Stimulated activated memory B cell treated with anti-CD40 and anti-IgM and Interleukin-4, amounts not matched to agents 10 μg/mL and 1 μg/mL and 100 μg/mL, for 72 hours (primary cell): ENCODE measurements around the gene C16orf74.

Experiments used
- ATAC-seq: fragments of 150-1000 bp; cut with Tn5 transposase; 2 replicates; pipeline ENCODE4 v1.10.0; 2021
- H3K27ac Mint-ChIP-seq: one replicate; pipeline ENCODE4 v1.8.0; 2022; ENCODE audit warnings: mild to moderate bottlenecking, mixed read lengths
- H3K27me3 Mint-ChIP-seq: one replicate; pipeline ENCODE4 v1.8.0; 2022; ENCODE audit warnings: mixed read lengths
- H3K36me3 Mint-ChIP-seq: one replicate; pipeline ENCODE4 v1.8.0; 2022; ENCODE audit warnings: mixed read lengths
- H3K4me1 Mint-ChIP-seq: one replicate; pipeline ENCODE4 v1.8.0; 2022; ENCODE audit warnings: mixed read lengths
- H3K4me3 Mint-ChIP-seq: one replicate; pipeline ENCODE4 v1.8.0; 2022; ENCODE audit warnings: mild to moderate bottlenecking, moderate library complexity, mixed read lengths
- H3K9me3 Mint-ChIP-seq: one replicate; pipeline ENCODE4 v1.8.0; 2022; ENCODE audit warnings: mixed read lengths

Gene C16orf74

DNA sequence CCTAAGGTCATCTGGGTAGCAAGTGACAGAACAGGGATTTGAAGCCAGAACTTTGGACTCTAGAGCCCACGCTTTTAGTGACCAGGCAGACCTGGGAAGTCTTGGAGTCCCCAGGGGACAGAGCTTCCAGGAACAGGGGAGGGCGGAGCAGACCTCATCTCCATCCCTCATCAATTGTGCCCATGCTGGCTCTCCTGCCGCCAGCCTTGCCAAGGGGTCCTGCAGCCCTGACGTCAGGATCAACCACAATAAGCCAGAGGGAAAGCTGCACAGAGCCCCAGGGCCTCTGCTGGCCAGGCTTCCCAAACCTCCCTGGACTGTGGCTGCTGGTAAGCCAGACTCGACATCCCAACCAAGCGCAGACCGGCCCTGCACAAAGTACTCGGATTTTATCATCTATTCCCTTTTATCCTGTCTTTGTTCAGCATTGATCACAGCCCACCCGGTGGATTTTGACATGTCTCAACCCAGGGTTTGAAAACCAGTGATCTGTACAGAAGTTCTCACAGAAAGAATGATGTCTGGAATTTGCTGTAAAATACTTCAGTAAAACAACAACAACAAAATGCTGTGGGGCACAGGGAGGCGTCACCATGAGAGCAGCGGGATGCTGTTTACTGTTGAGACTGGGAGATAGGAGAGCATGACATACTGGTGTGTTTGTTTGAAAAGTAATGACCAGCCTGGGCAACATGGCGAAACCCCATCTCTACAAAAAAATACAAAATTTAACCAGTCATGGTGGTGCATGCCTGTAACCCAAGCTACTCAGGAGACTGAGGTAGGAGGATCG is 11.8 kb downstream of the C16orf74 start:
- Mint-ChIP-seq H3K36me3 (no peaks in the 10 kb centered on the region), H3K4me1 (peaks cover 30% of the 10 kb centered on the region), H3K27ac (no peak overlapping the region), H3K27me3 (no peaks in the 10 kb centered on the region), H3K4me3 (no peak overlapping the region), H3K9me3 (no peaks in the 10 kb centered on the region)
- no peak for ATAC-seq

GRCh38 chr16:85736921-85737320 is 14.0 kb downstream of the C16orf74 start:
- peaks cover 35% of the 10 kb centered on the region for H3K4me1 Mint-ChIP-seq
- H3K36me3 Mint-ChIP-seq: no peaks in the 10 kb centered on the region
- ATAC-seq: no peak
- H3K27ac Mint-ChIP-seq: no peak overlapping the region
- no peak overlapping the region for H3K4me3 Mint-ChIP-seq
- no peaks in the 10 kb centered on the region for H3K9me3 Mint-ChIP-seq
- no peaks in the 10 kb centered on the region for H3K27me3 Mint-ChIP-seq

DNA sequence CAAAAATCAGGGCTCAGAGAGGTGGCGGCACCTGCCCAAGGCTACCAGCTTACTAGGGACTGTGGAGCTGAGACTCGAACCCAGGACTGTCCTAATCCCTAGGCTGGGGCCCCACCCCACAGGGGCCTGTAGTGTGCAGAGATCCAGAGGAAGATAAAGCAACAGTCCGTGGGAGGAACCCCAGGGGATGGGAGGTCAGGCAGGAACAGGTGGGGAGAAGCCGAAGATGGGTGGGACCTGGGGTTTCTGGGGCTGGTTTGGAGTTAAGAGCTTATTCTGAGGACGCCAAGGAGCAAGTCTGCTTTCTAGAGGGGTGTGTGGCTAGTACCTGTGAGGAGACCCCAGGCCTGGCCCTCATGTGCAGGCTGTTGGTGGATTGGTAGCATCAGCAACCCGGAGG is 14.9 kb downstream of the C16orf74 start:
- no peak for ATAC-seq
- Mint-ChIP-seq H3K27me3 (no peaks in the 10 kb centered on the region), H3K27ac (peak overlapping the region; percentile 46), H3K9me3 (no peaks in the 10 kb centered on the region), H3K4me3 (peak overlapping the region; percentile 49), H3K36me3 (no peaks in the 10 kb centered on the region), H3K4me1 (peaks cover 35% of the 10 kb centered on the region)

- H3K4me3 Mint-ChIP-seq: peak overlapping the region; percentile 49
- peaks cover 41% of the 10 kb centered on the region for H3K4me1 Mint-ChIP-seq
- no peaks in the 10 kb centered on the region for H3K9me3 Mint-ChIP-seq
- peak; percentile 93 for ATAC-seq
- H3K27ac Mint-ChIP-seq: peak overlapping the region; percentile 46
- H3K27me3 Mint-ChIP-seq: no peaks in the 10 kb centered on the region
- no peaks in the 10 kb centered on the region for H3K36me3 Mint-ChIP-seq
Measured at GRCh38 chr16:85735225-85735635, 15.7 kb downstream of the C16orf74 start.

DNA sequence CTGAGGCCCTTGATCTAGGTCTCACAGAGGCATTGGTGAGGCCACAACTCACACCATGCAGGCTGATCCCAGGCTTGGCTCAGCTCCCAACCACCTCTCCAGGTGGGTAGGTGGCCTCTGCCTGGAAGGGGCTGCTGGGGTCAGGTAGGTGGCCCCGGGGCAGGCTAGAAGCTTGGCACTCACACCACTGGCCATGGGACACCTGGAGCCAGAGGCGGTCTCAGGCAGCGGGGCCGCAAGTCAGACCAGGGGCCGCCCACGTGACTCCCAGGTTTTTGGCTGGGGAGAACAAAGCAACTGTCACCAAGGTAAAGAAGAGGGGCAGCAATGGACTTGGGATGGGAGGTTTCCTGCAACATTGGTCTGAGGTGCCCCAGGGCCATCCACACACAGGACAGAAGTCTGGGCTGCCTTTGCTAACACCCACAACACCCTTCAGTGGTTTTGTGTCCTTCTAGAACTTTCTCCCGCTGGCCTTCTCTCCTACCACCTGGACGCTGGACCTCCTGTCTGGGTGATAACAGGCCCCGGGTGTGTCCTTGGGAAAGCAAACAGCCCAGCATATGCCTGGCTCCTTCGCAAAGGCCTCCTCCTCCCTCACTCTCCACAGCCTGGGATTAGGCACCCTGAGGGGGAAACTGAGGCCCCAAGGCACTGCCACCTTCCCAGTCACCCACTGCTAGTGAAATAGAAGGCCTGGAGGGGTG is 16.4 kb downstream of the C16orf74 start:
- no peaks in the 10 kb centered on the region for H3K27me3 Mint-ChIP-seq
- H3K27ac Mint-ChIP-seq: peak overlapping the region; percentile 46
- H3K36me3 Mint-ChIP-seq: no peaks in the 10 kb centered on the region
- no peaks in the 10 kb centered on the region for H3K9me3 Mint-ChIP-seq
- H3K4me1 Mint-ChIP-seq: peaks cover 45% of the 10 kb centered on the region
- H3K4me3 Mint-ChIP-seq: no peak overlapping the region
- ATAC-seq: no peak

- Mint-ChIP-seq H3K27ac (no peak overlapping the region), H3K4me1 (peaks cover 50% of the 10 kb centered on the region), H3K27me3 (no peaks in the 10 kb centered on the region), H3K36me3 (no peaks in the 10 kb centered on the region), H3K4me3 (no peak overlapping the region), H3K9me3 (no peaks in the 10 kb centered on the region)
- ATAC-seq: no peak
Measured at GRCh38 chr16:85733839-85734170, 17.1 kb downstream of the C16orf74 start.

DNA sequence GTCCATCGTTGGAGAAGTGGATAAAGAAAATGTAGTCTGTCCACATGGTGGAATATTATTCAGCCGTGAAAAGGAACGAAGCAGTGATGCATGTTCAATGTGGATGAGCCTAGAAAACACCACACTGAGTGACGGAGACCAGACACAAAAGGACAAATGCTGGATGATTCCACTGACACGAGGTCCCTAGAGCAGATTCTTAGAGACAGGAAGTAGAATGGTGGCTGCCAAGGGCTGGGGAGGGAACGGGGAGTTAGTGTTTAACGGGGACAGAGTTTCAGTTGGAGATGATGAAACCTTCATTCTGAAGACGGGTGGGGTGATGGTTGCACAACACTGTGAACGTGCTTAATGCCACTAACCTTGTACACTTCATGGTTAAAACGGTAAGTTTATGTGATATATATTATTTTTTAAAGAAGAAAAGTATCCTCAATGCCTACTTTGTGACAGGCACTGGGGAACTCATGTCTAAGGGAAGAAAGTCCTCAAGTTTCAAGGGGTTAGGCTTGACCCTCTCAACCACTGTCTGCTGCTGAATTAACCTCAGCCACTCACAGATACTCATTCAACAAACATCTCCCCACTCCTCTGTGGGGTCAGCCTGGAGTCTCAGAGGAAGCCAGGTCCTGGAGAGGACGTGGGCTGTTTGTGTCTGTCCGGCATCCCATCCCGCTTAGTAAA is 17.6 kb downstream of the C16orf74 start:
- no peaks in the 10 kb centered on the region for H3K36me3 Mint-ChIP-seq
- no peak overlapping the region for H3K4me3 Mint-ChIP-seq
- H3K4me1 Mint-ChIP-seq: peaks cover 50% of the 10 kb centered on the region
- H3K27ac Mint-ChIP-seq: no peak overlapping the region
- no peak for ATAC-seq
- H3K27me3 Mint-ChIP-seq: no peaks in the 10 kb centered on the region
- no peaks in the 10 kb centered on the region for H3K9me3 Mint-ChIP-seq

DNA sequence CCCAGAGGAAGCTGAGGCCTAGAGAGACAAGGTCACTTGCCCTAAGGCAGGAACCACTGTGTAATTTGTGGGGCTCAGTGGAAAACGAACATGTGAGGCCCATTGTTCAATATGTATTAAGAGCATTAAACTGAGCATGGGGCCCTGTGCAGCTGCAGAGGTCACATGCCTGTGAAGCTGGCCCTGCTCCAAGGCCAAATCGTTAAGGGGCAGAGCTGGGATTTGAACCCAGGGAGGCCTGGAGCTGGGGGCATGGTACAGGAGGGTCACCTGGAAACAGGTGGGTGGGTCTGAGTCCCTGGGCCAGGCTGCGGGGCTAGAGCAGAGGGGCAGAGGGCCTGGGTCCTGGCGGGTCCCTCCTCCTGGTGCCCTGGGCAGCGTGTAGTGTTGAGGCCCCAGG is 19.7 kb downstream of the C16orf74 start:
- no peaks in the 10 kb centered on the region for H3K9me3 Mint-ChIP-seq
- H3K27ac Mint-ChIP-seq: peak overlapping the region; percentile 7
- H3K4me3 Mint-ChIP-seq: no peak overlapping the region
- peaks cover 40% of the 10 kb centered on the region for H3K4me1 Mint-ChIP-seq
- peaks cover 9% of the 10 kb centered on the region for H3K36me3 Mint-ChIP-seq
- no peak for ATAC-seq
- no peaks in the 10 kb centered on the region for H3K27me3 Mint-ChIP-seq

DNA sequence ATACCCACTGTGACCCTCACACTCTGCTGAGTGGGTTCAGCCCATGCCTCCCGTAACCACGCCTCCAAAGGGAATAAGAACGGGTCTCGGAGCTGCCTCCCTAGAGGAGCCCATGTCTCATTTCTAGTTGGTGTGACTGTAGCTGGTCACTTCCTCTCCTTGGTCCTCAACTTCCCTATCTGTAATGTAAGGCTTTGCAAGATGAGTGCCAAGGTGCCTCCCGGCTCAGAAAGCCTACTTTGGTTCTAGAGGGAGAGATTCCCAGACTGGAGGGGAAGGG is 20.8 kb downstream of the C16orf74 start:
- Mint-ChIP-seq H3K27me3 (no peaks in the 10 kb centered on the region), H3K4me1 (peaks cover 30% of the 10 kb centered on the region), H3K36me3 (peaks cover 15% of the 10 kb centered on the region), H3K27ac (peak overlapping the region; percentile 7), H3K9me3 (no peaks in the 10 kb centered on the region), H3K4me3 (no peak overlapping the region)
- ATAC-seq: no peak

DNA sequence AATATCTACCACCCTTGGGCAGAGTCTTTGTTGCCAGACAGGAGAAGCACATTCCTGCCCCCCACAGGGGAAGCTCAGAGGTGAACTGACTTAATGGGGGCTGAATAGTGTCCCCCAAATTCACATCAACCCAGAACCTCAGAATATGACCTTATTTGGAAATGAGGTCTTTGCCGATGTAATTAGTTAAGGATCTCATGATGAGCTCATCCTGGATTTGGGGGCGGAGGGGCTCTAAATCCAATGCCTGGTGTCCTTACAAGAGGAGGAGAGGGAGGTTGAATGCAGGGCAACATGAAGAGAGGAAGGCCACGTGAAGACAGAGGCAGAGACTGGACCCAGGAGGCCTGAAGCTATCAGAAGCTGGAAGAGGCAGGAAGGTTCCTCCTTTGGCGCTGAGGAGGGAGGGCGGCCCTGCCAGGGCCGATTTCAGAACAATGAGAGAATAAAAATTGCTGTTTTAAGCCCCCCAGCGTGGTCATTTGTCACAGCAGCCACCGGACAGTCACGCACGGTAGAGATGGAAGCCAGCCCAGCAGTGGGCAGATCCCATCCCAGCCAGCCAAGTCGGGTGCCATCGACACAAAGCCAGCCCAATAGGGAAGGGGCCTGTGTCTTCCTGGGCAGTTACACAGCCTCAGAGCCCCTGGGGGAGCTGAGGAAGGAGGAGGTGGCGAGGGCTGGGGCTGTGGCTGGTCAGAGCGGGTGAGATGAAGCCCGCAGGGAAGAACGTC is 21.3 kb downstream of the C16orf74 start:
- Mint-ChIP-seq H3K27ac (no peak overlapping the region), H3K4me3 (no peak overlapping the region), H3K27me3 (no peaks in the 10 kb centered on the region), H3K9me3 (no peaks in the 10 kb centered on the region), H3K36me3 (peaks cover 15% of the 10 kb centered on the region), H3K4me1 (peaks cover 25% of the 10 kb centered on the region)
- ATAC-seq: no peak

DNA sequence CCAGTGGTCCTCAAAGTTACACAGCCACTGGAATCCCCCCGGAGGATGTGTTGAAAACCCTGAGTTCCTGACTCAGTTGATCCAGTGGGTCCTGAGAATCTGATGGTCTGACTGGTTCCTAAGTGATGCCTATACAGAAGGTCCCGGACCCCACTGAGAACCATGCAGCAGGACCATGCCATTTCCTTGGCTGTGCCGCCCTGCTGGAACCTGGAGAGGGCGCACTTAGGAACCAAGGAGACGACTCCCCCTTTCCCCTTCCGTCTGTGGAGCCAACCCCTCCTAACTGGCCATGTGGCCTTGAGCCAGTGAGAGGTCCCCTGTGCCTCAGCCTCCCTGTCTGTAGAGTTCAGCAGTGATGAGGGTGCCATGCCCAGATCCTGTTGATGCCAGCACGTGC is 22.0 kb downstream of the C16orf74 start:
- H3K36me3 Mint-ChIP-seq: peaks cover 15% of the 10 kb centered on the region
- no peak overlapping the region for H3K4me3 Mint-ChIP-seq
- H3K4me1 Mint-ChIP-seq: peaks cover 17% of the 10 kb centered on the region
- no peaks in the 10 kb centered on the region for H3K9me3 Mint-ChIP-seq
- H3K27ac Mint-ChIP-seq: no peak overlapping the region
- no peak for ATAC-seq
- H3K27me3 Mint-ChIP-seq: no peaks in the 10 kb centered on the region

DNA sequence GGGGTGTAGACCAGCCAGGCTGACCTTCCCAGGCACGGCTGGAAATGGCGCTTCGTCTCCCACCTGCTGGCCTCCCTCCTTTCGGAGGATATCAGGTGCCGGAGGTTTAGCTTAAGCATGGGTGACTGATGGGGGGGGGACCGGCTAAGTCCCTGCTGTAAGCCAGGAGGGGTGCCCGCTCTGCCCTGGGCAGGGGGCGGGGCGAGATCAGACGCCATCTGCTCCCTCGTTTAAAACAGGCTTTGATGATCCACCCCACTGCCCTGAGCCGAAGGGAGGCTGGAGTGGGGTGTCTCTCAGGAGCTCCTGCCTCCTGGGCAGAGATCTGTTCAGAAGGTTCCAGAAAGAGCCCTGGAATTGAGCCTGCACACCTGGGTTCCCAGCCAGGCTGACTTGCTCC is 26.0 kb downstream of the C16orf74 start:
- ATAC-seq: no peak
- Mint-ChIP-seq H3K9me3 (no peaks in the 10 kb centered on the region), H3K27ac (no peak overlapping the region), H3K4me1 (peaks cover 9% of the 10 kb centered on the region), H3K36me3 (peaks cover 15% of the 10 kb centered on the region), H3K4me3 (no peak overlapping the region), H3K27me3 (no peaks in the 10 kb centered on the region)

- Mint-ChIP-seq H3K4me1 (peaks cover 6% of the 10 kb centered on the region), H3K27me3 (no peaks in the 10 kb centered on the region), H3K27ac (no peak overlapping the region), H3K36me3 (peaks cover 15% of the 10 kb centered on the region), H3K9me3 (no peaks in the 10 kb centered on the region), H3K4me3 (no peak overlapping the region)
- ATAC-seq: no peak
Measured at GRCh38 chr16:85724126-85724879, 26.6 kb downstream of the C16orf74 start.

DNA sequence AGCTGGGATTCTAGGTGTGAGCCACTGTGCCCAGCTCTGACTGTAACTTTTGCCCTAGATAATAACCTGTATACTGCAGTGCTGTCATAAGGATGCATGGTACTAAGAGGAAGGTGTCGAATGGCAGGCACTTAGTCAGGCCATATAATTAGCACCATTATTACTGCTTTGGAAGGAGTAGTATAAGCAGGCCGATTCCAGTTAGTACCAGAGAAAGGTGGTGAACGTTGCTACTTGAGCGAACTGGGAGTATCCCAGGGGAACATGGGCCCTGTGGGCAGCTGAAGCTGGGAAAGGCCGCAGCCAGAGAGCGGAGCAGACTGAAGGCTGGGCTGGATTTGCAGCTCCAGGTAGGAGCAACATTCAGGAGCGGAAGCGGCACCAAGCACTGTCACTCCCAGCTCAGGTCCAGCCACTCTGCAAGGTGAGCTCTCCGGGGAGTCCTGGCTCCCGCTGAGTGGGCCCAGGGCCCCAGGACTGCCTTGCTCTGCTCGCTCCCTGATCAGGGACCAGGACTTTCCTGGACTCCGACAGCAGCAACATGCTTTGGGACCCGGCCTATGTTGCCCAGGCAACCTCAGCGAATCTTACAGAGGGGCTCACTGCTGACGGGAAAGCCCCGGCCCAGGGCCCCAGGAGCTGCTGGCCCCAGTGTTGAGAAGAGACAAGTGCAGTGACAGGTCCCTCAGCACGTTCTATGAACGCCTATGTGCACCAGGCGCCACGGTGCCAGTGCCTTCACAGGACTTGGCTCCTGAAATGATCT is 28.6 kb downstream of the C16orf74 start:
- Mint-ChIP-seq H3K27ac (no peak overlapping the region), H3K4me1 (peaks cover 20% of the 10 kb centered on the region), H3K27me3 (no peaks in the 10 kb centered on the region), H3K4me3 (no peak overlapping the region), H3K36me3 (peaks cover 15% of the 10 kb centered on the region), H3K9me3 (no peaks in the 10 kb centered on the region)
- no peak for ATAC-seq
